Adrenal gland (tissue), 12 donors: ENCODE data around the gene DNAH3. TPM values are rescaled to one million over a fixed set of nuclear protein-coding genes. Genes with fewer than 3 reads are reported as not detected.
"Not testable (repeated sequence)": the region's sequence is repeated elsewhere in the genome, so short reads cannot be mapped to it uniquely, and the experiment has no call there.

ENCODE experiments used
- DNase-seq, 7 donors: peaks; one replicate each; pipeline ENCODE4 v3.0.0-alpha.2; 2019 to 2020
- H3K27ac ChIP-seq, 5 donors: fragments of 200-600 bp; sonication (generic) in 4 of 5; 1 replicate in 3 of 5; 2 replicates in 2 of 5; pipeline versions ENCODE4 v1.5.1 to v1.8.0; 2016 to 2020; ENCODE audit warnings: mild to moderate bottlenecking in 1 of 5
- H3K27me3 ChIP-seq: fragments of 200-600 bp; 2 replicates; pipeline ENCODE4 v1.8.0; 2021
- H3K36me3 ChIP-seq, 2 donors: fragments of 200-600 bp; replicated peaks in 1 of 2; 1 replicate in 1 of 2; 2 replicates in 1 of 2; pipeline versions ENCODE4 v1.5.1 to v1.8.0; 2018 to 2022
- H3K4me1 ChIP-seq, 2 donors: fragments of 200-600 bp; replicated peaks in 1 of 2; 1 replicate in 1 of 2; 2 replicates in 1 of 2; pipeline versions ENCODE4 v1.5.1 to v1.8.0; 2018 to 2021
- H3K4me3 ChIP-seq, 4 donors: fragments of 200-600 bp; sonication (generic) in 3 of 4; one replicate each; pipeline ENCODE4 v1.5.1; 2016 to 2018
- H3K9me3 ChIP-seq, 3 donors: fragments of 200-600 bp; sonication (generic) in 1 of 3; replicated peaks in 1 of 3; 1 replicate in 2 of 3; 2 replicates in 1 of 3; pipeline versions ENCODE4 v1.5.1 to v1.8.0; 2016 to 2021
- CTCF ChIP-seq, 6 experiments: fragments of 450-650 bp in 4 of 6; fragments of 200-600 bp in 2 of 6; sonication (generic) in 1 of 6; IDR thresholded peaks; 1 replicate in 5 of 6; 2 replicates in 1 of 6; pipeline versions ENCODE4 v1.5.1 to v1.8.0; 2016 to 2021; ENCODE audit warnings: antibody characterized with exemption in 6 of 6, mild to moderate bottlenecking in 2 of 6, moderate library complexity in 1 of 6
- POLR2A ChIP-seq, 2 donors: fragments of 450-650 bp; IDR thresholded peaks; one replicate each; pipeline ENCODE4 v1.6.1; 2017; ENCODE audit warnings: antibody characterized with exemption in 2 of 2, mild to moderate bottlenecking in 2 of 2, moderate library complexity in 1 of 2
- WGBS, 4 donors: extraction: QIAGEN DNeasy Blood & Tissue Kit in 2 of 4; methylation state at CpG; one replicate each; pipeline versions ENCODE4 v1.1.5 to v1.1.7; 2013 to 2017; 5-methylcytosine and 5-hydroxymethylcytosine counted together
- intact Hi-C, 2 donors: fragments of 100-400 bp; cut with DNase I; formaldehyde crosslinking; loops; one replicate each; pipeline versions ENCODE4 v1.14.1 to v1.15.0; 2022 to 2023
- polyA plus RNA-seq, 3 donors: library from polyadenylated mRNA; stranded (reverse); fragments of 200-250 nt in 2 of 3; fragments of 350-450 nt in 1 of 3; fragmentation: Illumina TruSeq in 1 of 3; extraction: RNeasy Lipid Tissue Mini Kit (QIAGEN cat#74804) in 1 of 3; gene quantifications; one replicate each; pipeline ENCODE4 v1.2.3, GENCODE V29; 2013 to 2014
- total RNA-seq, 9 donors: library from RNA; depleted of rRNA in 4 of 9; stranded (reverse); fragments of >200 nt in 4 of 9; fragments of 120-200 nt in 1 of 9; fragmentation: NEBNext Ultra II Directional in 1 of 9; extraction: Animal tissue kit (Norgen Biotek cat#: 25700) in 1 of 9; gene quantifications; one replicate each; pipeline versions ENCODE4 v1.1.0 to v1.2.4, GENCODE V29; 2013 to 2023
- donor health status: healthy with polysubstance abuse.
- donor health status: Bipolar disorder and iron deficiency.
- donor health status: DM: yes; HTN: yes; CAD: no.
- donor health status: DM: no; HTN: no; CAD: no.
- donor health status: DM: no; HTN: no; CAD: no.
- donor health status: DM: yes; HTN: yes; CAD: no.

DNAH3 gene
- total and polyA plus RNA-seq, 12 donors: 0.06 to 0.40 (median 0.20) TPM; not detected in 6

GRCh38 chr16:20946015-20946629, 204.5 kb downstream of the DNAH3 start:
- no peaks in the 10 kb centered on the region for H3K4me1 ChIP-seq

GRCh38 chr16:20945575-20945875, 205.1 kb downstream of the DNAH3 start:
- H3K9me3 ChIP-seq, H3K27me3 ChIP-seq, H3K27ac ChIP-seq, H3K4me3 ChIP-seq, H3K36me3 ChIP-seq, DNase-seq, H3K4me1 ChIP-seq: not testable (repeated sequence)
- WGBS, 4 donors: 89 to 95% (median 93%) methylated on average over 11 of the region's 11 CpGs
- intact Hi-C loops: loop anchor here (5.0 to 10.0 kb wide), 2 partner anchors 91 to 98 kb away; no protein-coding TSS in a partner anchor

More at GRCh38 chr16:20946015-20946629, 204.5 kb downstream of the DNAH3 start:
- no peak for TF ChIP-seq POLR2A (IDR thresholded peaks at IDR 0.05)
- TF ChIP-seq CTCF (IDR thresholded peaks at IDR 0.05): no peak
- whole genome bisulfite sequencing, 4 donors: 80 to 87% (median 82%) methylated on average over 8 of the region's 8 CpGs
- Histone ChIP-seq H3K9me3 (no peaks in the 10 kb centered on the region), H3K36me3 (no peaks in the 10 kb centered on the region), H3K27ac (no peak overlapping the region), H3K27me3 (no peaks in the 10 kb centered on the region), H3K4me3 (no peak overlapping the region)
- intact Hi-C loops: loop anchor here (5.0 to 10.0 kb wide), 2 partner anchors 91 to 99 kb away; no protein-coding TSS in a partner anchor
- DNase-seq: no peak

GRCh38 chr16:20944861-20945574, 205.6 kb downstream of the DNAH3 start:
- Histone ChIP-seq H3K27me3 (no peaks in the 10 kb centered on the region), H3K36me3 (no peaks in the 10 kb centered on the region), H3K4me1 (no peaks in the 10 kb centered on the region), H3K9me3 (no peaks in the 10 kb centered on the region), H3K4me3 (no peak overlapping the region), H3K27ac (no peak overlapping the region)
- DNase-seq: peak in 4 of 7 donors; percentile 10 to 52 (median 18)
- intact Hi-C loops: loop anchor here (5.0 to 10.0 kb wide), 2 partner anchors 90 to 98 kb away; no protein-coding TSS in a partner anchor
- 73 to 83% (median 76%) methylated on average over 5 of the region's 5 CpGs for WGBS, 4 donors
- peak in 3 of 6 experiments; percentile 11 to 23 (median 17) for TF ChIP-seq CTCF (IDR thresholded peaks at IDR 0.05)
- no peak for TF ChIP-seq POLR2A (IDR thresholded peaks at IDR 0.05)

DNA sequence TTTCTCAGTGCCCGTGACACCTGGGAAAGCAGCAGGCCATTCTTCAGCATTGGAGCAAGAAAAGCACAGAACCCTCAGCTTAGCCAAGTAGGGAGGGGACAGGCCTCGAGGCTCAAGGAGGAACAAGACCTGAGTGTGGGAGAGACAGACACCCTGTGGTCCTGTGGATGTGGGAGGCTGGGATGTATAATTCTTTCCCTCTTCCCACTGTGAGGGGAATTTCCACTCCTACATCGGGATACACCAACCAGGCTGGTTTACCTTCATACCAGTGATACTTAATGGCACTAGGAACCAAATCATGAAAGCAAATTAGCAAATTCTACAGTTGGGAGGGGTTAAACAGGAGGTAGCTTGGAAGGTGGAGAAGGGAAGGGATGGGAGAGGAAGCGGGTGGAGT, 208.4 kb downstream of the DNAH3 start:
- no peaks in the 10 kb centered on the region for H3K4me1 ChIP-seq
- H3K27me3 ChIP-seq: no peaks in the 10 kb centered on the region
- DNase-seq: no peak
- H3K9me3 ChIP-seq: no peaks in the 10 kb centered on the region
- H3K36me3 ChIP-seq: no peaks in the 10 kb centered on the region
- intact Hi-C loops: loop anchor here in 1 of 2 donors (10.0 kb wide), 1 partner anchor 87 kb away; no protein-coding TSS in a partner anchor
- no peak for TF ChIP-seq CTCF (IDR thresholded peaks at IDR 0.05)
- TF ChIP-seq POLR2A (IDR thresholded peaks at IDR 0.05): no peak
- H3K27ac ChIP-seq: no peak overlapping the region
- 64 to 95% (median 85%) methylated on average over 4 of the region's 4 CpGs for WGBS, 4 donors
- no peak overlapping the region for H3K4me3 ChIP-seq
